Choroid plexus epithelial cell (primary cell): ENCODE data around the gene STAT1.

Source experiments
- DNase-seq: peaks from one replicate; pipeline ENCODE4 v3.0.0-alpha.2; 2010; ENCODE audit warnings: low read depth
- H3K4me3 ChIP-seq: 2 replicates; pipeline ENCODE4 v1.5.1; 2011; ENCODE audit warnings: low read depth, mild to moderate bottlenecking, control low read depth, low read length, moderate library complexity
- CTCF ChIP-seq: conservative IDR thresholded peaks from 2 replicates; pipeline ENCODE4 v1.5.1; 2011; ENCODE audit warnings: low read depth, mild to moderate bottlenecking, control low read depth, inconsistent platforms, low read length, moderate library complexity

The STAT1 gene

GRCh38 chr2:191015831-191016230 lies 1.9 kb upstream of the STAT1 start:
- DNase-seq: no peak
- no peak overlapping the region for H3K4me3 ChIP-seq
- TF ChIP-seq CTCF: no peak

GRCh38 chr2:191015239-191015638 lies 1.3 kb upstream of the STAT1 start:
- DNase-seq: no peak
- TF ChIP-seq CTCF: no peak
- H3K4me3 ChIP-seq: no peak overlapping the region

GRCh38 chr2:191014653-191015020 lies 666 bp upstream of the STAT1 start:
- no peak for TF ChIP-seq CTCF
- peak overlapping the region; percentile 95 for H3K4me3 ChIP-seq
- no peak for DNase-seq

GRCh38 chr2:191013682-191013931 lies 364 bp downstream of the STAT1 start:
- TF ChIP-seq CTCF: no peak

GRCh38 chr2:191012845-191013681 lies 908 bp downstream of the STAT1 start:
- TF ChIP-seq CTCF: no peak
- DNase-seq: peak; percentile 55
- H3K4me3 ChIP-seq: peak overlapping the region; percentile 95

More at GRCh38 chr2:191013682-191013931, 364 bp downstream of the STAT1 start:
- H3K4me3 ChIP-seq: peak overlapping the region; percentile 95
- DNase-seq: no peak

GRCh38 chr2:191012346-191012745 lies 1.6 kb downstream of the STAT1 start:
- TF ChIP-seq CTCF: no peak

More at GRCh38 chr2:191012346-191012745, 1.6 kb downstream of the STAT1 start:
- DNase-seq: no peak
- H3K4me3 ChIP-seq: peak overlapping the region; percentile 95
